Osteoblast (primary cell): ENCODE measurements around the gene COL6A3. TPM values are rescaled to one million over a fixed set of nuclear protein-coding genes. Genes with fewer than 3 reads are reported as not detected.

Source experiments
- DNase-seq: peaks from one replicate; pipeline ENCODE4 v3.0.0; 2011; ENCODE audit warnings: low spot score, mixed read lengths; ENCODE audit not compliant: insufficient read length; ENCODE audit errors: missing footprints
- H2AFZ ChIP-seq: 2 replicates; pipeline ENCODE4 v1.6.0; 2011; ENCODE audit warnings: mild to moderate bottlenecking, low read length
- H3K27ac ChIP-seq: 2 replicates; pipeline ENCODE4 v1.5.1; 2011; ENCODE audit warnings: mild to moderate bottlenecking, low read depth, low read length, moderate library complexity
- H3K27me3 ChIP-seq: 2 replicates; pipeline ENCODE4 v1.6.0; 2012; ENCODE audit warnings: mild to moderate bottlenecking, control low read depth, inconsistent platforms, low read length, moderate library complexity; ENCODE audit not compliant: insufficient read depth
- H3K36me3 ChIP-seq: 2 replicates; pipeline ENCODE4 v1.5.1; 2011; ENCODE audit warnings: mild to moderate bottlenecking, low read length, control low read depth, moderate library complexity; ENCODE audit not compliant: insufficient read depth
- H3K4me1 ChIP-seq: 2 replicates; pipeline ENCODE4 v1.5.1; 2011; ENCODE audit warnings: mild to moderate bottlenecking, low read length, control low read depth, moderate library complexity; ENCODE audit not compliant: insufficient read depth
- H3K4me2 ChIP-seq: 2 replicates; pipeline ENCODE4 v1.6.0; 2011; ENCODE audit warnings: mild to moderate bottlenecking, low read length; ENCODE audit not compliant: insufficient read depth
- H3K4me3 ChIP-seq: fragments of 200-600 bp; sonication (generic); 3 replicates; pipeline ENCODE4 v1.5.1; 2012; ENCODE audit warnings: mild to moderate bottlenecking, low read length, inconsistent platforms; ENCODE audit not compliant: insufficient read depth
- H3K79me2 ChIP-seq: 2 replicates; pipeline ENCODE4 v1.6.0; 2012; ENCODE audit warnings: mild to moderate bottlenecking, low read length, control low read depth, inconsistent platforms; ENCODE audit not compliant: insufficient read depth
- H3K9me3 ChIP-seq: 2 replicates; pipeline ENCODE4 v1.5.1; 2011; ENCODE audit warnings: low read depth, low read length, control low read depth
- H4K20me1 ChIP-seq: 2 replicates; pipeline ENCODE4 v1.6.0; 2012; ENCODE audit warnings: mild to moderate bottlenecking, low read length, control low read depth; ENCODE audit not compliant: insufficient read depth
- total RNA-seq: library from RNA; depleted of rRNA; stranded (reverse); fragments of >200 nt; gene quantifications from 2 replicates; pipeline ENCODE4 v1.2.3, GENCODE V29; 2012
- TF ChIP-seq, protein P1 (sequence below): IDR thresholded peaks from 2 replicates; pipeline ENCODE4 v1.5.1; 2011; ENCODE audit warnings: mild to moderate bottlenecking, low read depth, low read length, moderate library complexity; ENCODE audit errors: extremely low read depth

Gene COL6A3
- total RNA-seq, 1 donor = 4,017 TPM

DNA sequence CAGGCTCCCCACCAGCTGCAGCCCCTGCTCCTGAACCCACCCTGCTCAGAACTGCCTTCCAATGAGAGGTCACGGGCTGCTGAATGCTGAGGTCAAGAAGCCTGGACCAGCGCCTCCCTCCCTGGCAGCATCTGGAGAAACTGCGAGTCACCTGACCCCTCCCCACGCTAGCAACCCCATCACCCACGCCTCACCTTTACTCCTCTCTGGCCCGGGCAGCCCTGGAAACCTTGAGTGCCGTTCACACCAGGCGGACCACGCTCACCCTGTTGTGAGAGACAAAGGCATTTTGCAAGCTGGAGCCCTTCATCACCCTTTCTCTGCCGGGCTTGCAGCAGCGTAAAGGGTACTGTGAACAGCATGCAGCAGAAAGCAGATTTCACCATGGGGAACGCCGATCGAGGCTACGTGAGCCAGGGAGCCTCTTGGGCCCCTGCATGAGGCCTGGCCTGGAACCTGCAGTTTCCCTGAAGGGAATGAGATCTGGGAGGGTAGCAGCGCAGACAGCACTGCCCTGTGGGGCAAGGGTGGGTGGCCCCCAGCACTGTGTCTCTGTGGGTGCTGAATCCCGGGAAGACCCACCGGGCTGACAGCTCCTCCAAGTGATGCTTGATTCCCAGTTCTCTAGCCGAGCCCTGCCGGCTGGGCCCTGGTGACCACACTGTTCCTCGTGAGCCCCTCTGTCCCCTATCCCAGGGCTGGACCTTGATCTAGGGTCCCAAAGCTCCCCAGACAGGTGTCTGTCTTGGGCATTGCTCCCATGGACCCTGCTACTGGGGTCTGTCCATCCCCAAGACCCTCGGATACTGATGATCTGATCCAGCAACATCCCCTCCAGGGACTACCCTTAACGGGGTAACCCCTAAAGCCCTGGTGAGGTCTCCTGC, 53.8 kb downstream of the COL6A3 start:
- DNase-seq = no peak
- Histone ChIP-seq H3K27ac (peak overlapping the region; percentile 51), H3K4me2 (no peak overlapping the region)

DNA sequence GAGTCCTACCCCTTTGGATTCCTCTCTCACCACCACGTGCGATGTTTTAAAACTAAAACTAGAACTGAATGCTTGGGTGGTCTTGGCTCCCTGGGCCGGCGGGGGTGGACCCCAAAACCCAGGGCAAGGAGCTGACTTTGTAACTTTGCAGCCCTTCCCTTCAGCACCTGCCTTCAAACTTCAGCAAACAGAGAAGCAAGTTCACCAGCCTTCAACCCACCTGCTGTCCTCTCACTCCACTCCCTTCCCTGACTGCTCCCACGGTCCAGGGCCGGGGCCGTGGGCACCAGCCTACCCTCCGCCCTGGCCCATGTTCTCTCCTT, 54.5 kb downstream of the COL6A3 start:
- H3K36me3 ChIP-seq = peaks cover 98% of the 10 kb centered on the region

More for the DNA sequence above, 53.8 kb downstream of the COL6A3 start:
- Histone ChIP-seq H3K4me1 (peaks cover 14% of the 10 kb centered on the region), H4K20me1 (peaks cover 13% of the 10 kb centered on the region), H3K27me3 (no peaks in the 10 kb centered on the region), H3K4me3 (no peak overlapping the region), H3K36me3 (peaks cover 98% of the 10 kb centered on the region), H3K79me2 (peaks cover 84% of the 10 kb centered on the region), H2AFZ (no peak overlapping the region), H3K9me3 (no peaks in the 10 kb centered on the region)
- TF ChIP-seq, protein P1, sequence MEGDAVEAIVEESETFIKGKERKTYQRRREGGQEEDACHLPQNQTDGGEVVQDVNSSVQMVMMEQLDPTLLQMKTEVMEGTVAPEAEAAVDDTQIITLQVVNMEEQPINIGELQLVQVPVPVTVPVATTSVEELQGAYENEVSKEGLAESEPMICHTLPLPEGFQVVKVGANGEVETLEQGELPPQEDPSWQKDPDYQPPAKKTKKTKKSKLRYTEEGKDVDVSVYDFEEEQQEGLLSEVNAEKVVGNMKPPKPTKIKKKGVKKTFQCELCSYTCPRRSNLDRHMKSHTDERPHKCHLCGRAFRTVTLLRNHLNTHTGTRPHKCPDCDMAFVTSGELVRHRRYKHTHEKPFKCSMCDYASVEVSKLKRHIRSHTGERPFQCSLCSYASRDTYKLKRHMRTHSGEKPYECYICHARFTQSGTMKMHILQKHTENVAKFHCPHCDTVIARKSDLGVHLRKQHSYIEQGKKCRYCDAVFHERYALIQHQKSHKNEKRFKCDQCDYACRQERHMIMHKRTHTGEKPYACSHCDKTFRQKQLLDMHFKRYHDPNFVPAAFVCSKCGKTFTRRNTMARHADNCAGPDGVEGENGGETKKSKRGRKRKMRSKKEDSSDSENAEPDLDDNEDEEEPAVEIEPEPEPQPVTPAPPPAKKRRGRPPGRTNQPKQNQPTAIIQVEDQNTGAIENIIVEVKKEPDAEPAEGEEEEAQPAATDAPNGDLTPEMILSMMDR = no peak

DNA sequence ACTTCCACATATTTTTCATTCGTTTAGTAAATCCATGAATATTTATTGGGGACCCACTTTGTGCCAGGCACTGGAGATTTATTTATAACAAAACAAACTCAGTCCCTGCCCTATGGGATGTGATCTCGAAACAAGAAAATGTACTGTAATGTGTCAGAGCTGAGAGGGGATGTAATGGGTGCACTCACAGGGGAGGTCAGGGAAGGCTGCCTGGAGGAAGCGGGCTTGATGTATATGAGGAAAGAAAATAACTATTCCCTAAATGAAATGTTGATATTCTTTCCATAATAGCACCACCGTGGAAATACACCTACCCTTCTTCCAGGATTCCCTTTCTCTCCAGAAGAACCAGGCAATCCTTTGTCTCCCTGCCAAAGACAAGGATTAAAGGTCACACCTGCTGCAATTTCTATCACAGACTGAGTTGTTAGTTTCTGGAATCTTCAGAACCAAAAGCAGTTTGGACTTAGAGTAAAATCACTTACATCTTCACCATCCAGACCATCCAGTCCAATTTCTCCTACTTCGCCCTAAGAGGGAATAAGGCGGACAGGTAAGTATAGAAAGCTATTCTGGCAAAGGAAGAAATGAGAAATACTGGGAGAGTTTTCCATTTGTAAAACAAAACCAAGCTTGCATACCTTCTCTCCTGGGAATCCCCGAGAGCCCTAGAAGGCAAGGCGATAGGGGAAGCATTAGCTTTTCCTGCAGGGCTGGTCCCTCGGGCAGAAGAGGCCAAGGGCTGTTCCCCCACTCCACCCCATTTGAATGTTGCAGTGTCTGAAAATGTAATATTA, 55.0 kb downstream of the COL6A3 start:
- DNase-seq = peak; percentile 34
- peaks cover 76% of the 10 kb centered on the region for H3K79me2 ChIP-seq
- H4K20me1 ChIP-seq = peaks cover 9% of the 10 kb centered on the region
- H3K27ac ChIP-seq = peak overlapping the region; percentile 6
- H3K4me1 ChIP-seq = peaks cover 24% of the 10 kb centered on the region
- TF ChIP-seq, protein P1 = no peak
- H2AFZ ChIP-seq = no peak overlapping the region
- H3K27me3 ChIP-seq = no peaks in the 10 kb centered on the region
- H3K9me3 ChIP-seq = no peaks in the 10 kb centered on the region
- H3K4me3 ChIP-seq = no peak overlapping the region
- H3K36me3 ChIP-seq = peaks cover 98% of the 10 kb centered on the region
- H3K4me2 ChIP-seq = no peak overlapping the region

More for the DNA sequence above, 54.5 kb downstream of the COL6A3 start:
- H3K79me2 ChIP-seq = peaks cover 80% of the 10 kb centered on the region
- TF ChIP-seq, protein P1 = no peak
- peaks cover 20% of the 10 kb centered on the region for H3K4me1 ChIP-seq
- H3K27me3 ChIP-seq = no peaks in the 10 kb centered on the region
- H3K9me3 ChIP-seq = no peaks in the 10 kb centered on the region
- no peak overlapping the region for H2AFZ ChIP-seq
- H3K4me2 ChIP-seq = no peak overlapping the region
- DNase-seq = no peak
- no peak overlapping the region for H3K4me3 ChIP-seq
- H3K27ac ChIP-seq = peak overlapping the region; percentile 51
- H4K20me1 ChIP-seq = peaks cover 9% of the 10 kb centered on the region

DNA sequence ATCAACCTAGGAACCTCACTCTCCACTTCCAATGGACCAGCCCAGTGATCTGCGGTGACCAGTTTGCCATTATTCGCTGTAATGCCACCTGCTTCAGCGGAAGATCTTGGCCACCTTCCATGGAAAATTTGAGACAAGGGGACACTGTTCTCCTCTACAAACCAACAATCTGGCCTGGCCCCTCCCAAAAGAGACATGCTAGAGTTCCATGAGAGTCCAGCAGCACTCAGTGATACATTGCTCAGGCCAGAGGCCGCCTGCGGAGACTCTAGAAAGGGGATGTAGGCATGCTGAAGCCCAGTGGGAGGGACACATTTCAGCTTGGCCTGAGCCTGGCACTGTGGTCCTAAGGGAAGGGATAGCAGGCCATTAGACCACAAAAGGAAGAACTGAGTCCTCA, 58.3 kb downstream of the COL6A3 start:
- peaks cover 60% of the 10 kb centered on the region for H3K79me2 ChIP-seq
- peaks cover 4% of the 10 kb centered on the region for H4K20me1 ChIP-seq
- H3K36me3 ChIP-seq = peaks cover 97% of the 10 kb centered on the region
- H3K9me3 ChIP-seq = no peaks in the 10 kb centered on the region
- no peaks in the 10 kb centered on the region for H3K27me3 ChIP-seq
- peak overlapping the region; percentile 8 for H3K4me2 ChIP-seq
- TF ChIP-seq, protein P1 = no peak
- H2AFZ ChIP-seq = no peak overlapping the region
- H3K27ac ChIP-seq = peak overlapping the region; percentile 90
- no peak overlapping the region for H3K4me3 ChIP-seq
- DNase-seq = no peak
- peaks cover 22% of the 10 kb centered on the region for H3K4me1 ChIP-seq
